DOHH2 (cell line): ENCODE results near the gene TRIM62.

Experiments used
- H3F3A ChIP-seq: fragments of 200-600 bp; sonication (generic), shearing (Covaris generic); 2 replicates; pipeline ENCODE4 v1.6.0; 2016; ENCODE audit warnings: antibody characterized with exemption, mild to moderate bottlenecking; ENCODE audit not compliant: control insufficient read depth, insufficient read depth
- H3K27ac ChIP-seq: fragments of 200-600 bp; sonication (generic); 2 replicates; pipeline ENCODE4 v1.5.1; 2014; ENCODE audit warnings: low read depth, mild to moderate bottlenecking, low read length, moderate library complexity
- H3K27me3 ChIP-seq: fragments of 200-600 bp; sonication (generic); 2 replicates; pipeline ENCODE4 v1.6.1; 2014; ENCODE audit warnings: mild to moderate bottlenecking, low read length, mixed read lengths; ENCODE audit not compliant: control insufficient read depth
- H3K36me3 ChIP-seq: fragments of 200-600 bp; sonication (generic); 2 replicates; pipeline ENCODE4 v1.6.1; 2014; ENCODE audit warnings: mild to moderate bottlenecking, low read length, moderate library complexity, mixed read lengths; ENCODE audit not compliant: control insufficient read depth
- H3K4me1 ChIP-seq: fragments of 200-600 bp; sonication (generic); 2 replicates; pipeline ENCODE4 v1.6.1; 2014; ENCODE audit warnings: mild to moderate bottlenecking, low read length, mixed read lengths; ENCODE audit not compliant: control insufficient read depth
- H3K4me2 ChIP-seq: fragments of 200-600 bp; sonication (generic); 2 replicates; pipeline ENCODE4 v1.6.0; 2014; ENCODE audit warnings: mild to moderate bottlenecking, low read length, moderate library complexity
- H3K4me3 ChIP-seq: fragments of 200-600 bp; sonication (generic); 2 replicates; pipeline ENCODE4 v1.5.1; 2014; ENCODE audit warnings: mild to moderate bottlenecking, low read length, mixed read lengths
- H3K79me2 ChIP-seq: fragments of 200-600 bp; sonication (generic); 2 replicates; pipeline ENCODE4 v1.6.1; 2014; ENCODE audit warnings: mild to moderate bottlenecking, low read length, mixed read lengths; ENCODE audit not compliant: control insufficient read depth
- H3K9me2 ChIP-seq: fragments of 200-600 bp; sonication (generic); replicated peaks from 2 replicates; pipeline ENCODE4 v1.6.1; 2014; ENCODE audit warnings: mild to moderate bottlenecking, low read length, mixed read lengths; ENCODE audit not compliant: control insufficient read depth
- H3K9me3 ChIP-seq: fragments of 200-600 bp; sonication (generic); 2 replicates; pipeline ENCODE4 v1.6.1; 2014; ENCODE audit warnings: antibody characterized with exemption, low read length, mixed read lengths; ENCODE audit not compliant: control insufficient read depth, insufficient read depth
- H4K20me1 ChIP-seq: fragments of 200-600 bp; sonication (generic); 2 replicates; pipeline ENCODE4 v1.6.0; 2014; ENCODE audit warnings: low read depth, mild to moderate bottlenecking, antibody characterized with exemption, low read length, moderate library complexity; ENCODE audit not compliant: control insufficient read depth, insufficient read depth
- CTCF ChIP-seq: fragments of 200-600 bp; sonication (generic); IDR thresholded peaks from one replicate; pipeline ENCODE4 v1.5.1; 2014; ENCODE audit warnings: antibody characterized with exemption, mild to moderate bottlenecking, low read depth, low read length; ENCODE audit not compliant: poor library complexity, severe bottlenecking
- EZH2phosphoT487 ChIP-seq: fragments of 200-600 bp; sonication (generic); IDR thresholded peaks from 2 replicates; pipeline ENCODE4 v1.6.1; 2017; ENCODE audit warnings: borderline replicate concordance, mild to moderate bottlenecking, antibody characterized with exemption, low read length, moderate library complexity, mixed read lengths

Gene TRIM62

GRCh38 chr1:33225586-33225985, 43.7 kb upstream of the TRIM62 start:
- no peaks in the 10 kb centered on the region for H3F3A ChIP-seq
- no peaks in the 10 kb centered on the region for H4K20me1 ChIP-seq
- no peak overlapping the region for H3K4me3 ChIP-seq
- TF ChIP-seq CTCF (no peak), EZH2phosphoT487 (no peak)
- no peaks in the 10 kb centered on the region for H3K36me3 ChIP-seq
- H3K9me2 ChIP-seq: no peaks in the 10 kb centered on the region
- H3K27ac ChIP-seq: no peak overlapping the region
- no peak overlapping the region for H3K4me2 ChIP-seq
- no peaks in the 10 kb centered on the region for H3K4me1 ChIP-seq
- peaks cover 6% of the 10 kb centered on the region for H3K9me3 ChIP-seq
- no peaks in the 10 kb centered on the region for H3K79me2 ChIP-seq
- H3K27me3 ChIP-seq: peaks cover 18% of the 10 kb centered on the region

- Histone ChIP-seq H3K4me2 (no peak overlapping the region), H3F3A (no peaks in the 10 kb centered on the region), H3K79me2 (no peaks in the 10 kb centered on the region), H3K9me3 (peaks cover 6% of the 10 kb centered on the region), H3K36me3 (no peaks in the 10 kb centered on the region), H3K27ac (no peak overlapping the region), H3K4me1 (no peaks in the 10 kb centered on the region), H4K20me1 (no peaks in the 10 kb centered on the region), H3K4me3 (no peak overlapping the region), H3K9me2 (no peaks in the 10 kb centered on the region), H3K27me3 (peaks cover 18% of the 10 kb centered on the region)
- TF ChIP-seq CTCF: no peak
Observed at GRCh38 chr1:33224166-33224707, 42.4 kb upstream of the TRIM62 start.

- H3K9me3 ChIP-seq: peaks cover 6% of the 10 kb centered on the region
- H3K27ac ChIP-seq: no peak overlapping the region
- no peak overlapping the region for H3K4me3 ChIP-seq
- no peaks in the 10 kb centered on the region for H3K36me3 ChIP-seq
- H3F3A ChIP-seq: no peaks in the 10 kb centered on the region
- no peaks in the 10 kb centered on the region for H3K4me1 ChIP-seq
- TF ChIP-seq EZH2phosphoT487 (no peak), CTCF (no peak)
- no peaks in the 10 kb centered on the region for H3K9me2 ChIP-seq
- H4K20me1 ChIP-seq: no peaks in the 10 kb centered on the region
- peaks cover 8% of the 10 kb centered on the region for H3K27me3 ChIP-seq
- H3K4me2 ChIP-seq: no peak overlapping the region
- H3K79me2 ChIP-seq: no peaks in the 10 kb centered on the region
Observed at GRCh38 chr1:33222381-33222780, 40.5 kb upstream of the TRIM62 start.

- H4K20me1 ChIP-seq: no peaks in the 10 kb centered on the region
- H3K27ac ChIP-seq: no peak overlapping the region
- peaks cover 6% of the 10 kb centered on the region for H3K9me3 ChIP-seq
- H3K4me3 ChIP-seq: no peak overlapping the region
- peaks cover 8% of the 10 kb centered on the region for H3K27me3 ChIP-seq
- TF ChIP-seq EZH2phosphoT487: no peak
- no peak for TF ChIP-seq CTCF
- no peaks in the 10 kb centered on the region for H3F3A ChIP-seq
- H3K9me2 ChIP-seq: no peaks in the 10 kb centered on the region
- no peaks in the 10 kb centered on the region for H3K79me2 ChIP-seq
- no peaks in the 10 kb centered on the region for H3K36me3 ChIP-seq
- no peaks in the 10 kb centered on the region for H3K4me1 ChIP-seq
- no peak overlapping the region for H3K4me2 ChIP-seq
Observed at GRCh38 chr1:33221385-33221758, 39.5 kb upstream of the TRIM62 start.
